OCI-LY7 (cell line): Measurements from ENCODE around the gene TDRD7.

Experiments
- CTCF ChIP-seq: fragments of 200-600 bp; sonication (generic); conservative IDR thresholded peaks from 2 replicates; pipeline ENCODE4 v1.5.1; 2014; ENCODE audit warnings: mild to moderate bottlenecking, antibody characterized with exemption, low read length, moderate library complexity, mixed read lengths
- EZH2phosphoT487 ChIP-seq: fragments of 200-600 bp; sonication (generic); IDR thresholded peaks from 2 replicates; pipeline ENCODE4 v1.6.1; 2018; ENCODE audit warnings: low read depth, borderline replicate concordance, mild to moderate bottlenecking, mixed run types, antibody characterized with exemption, low read length, moderate library complexity, mixed read lengths

GRCh38 chr9:97516111-97516510 is 104.2 kb downstream of the TDRD7 start:
- TF ChIP-seq CTCF = no peak
- TF ChIP-seq EZH2phosphoT487 = no peak
